PC-3 (cell line): ENCODE data around the gene ANKRD22.

Experiments
- CTCF ChIP-seq: fragments of 300-600 bp; sonication (generic); conservative IDR thresholded peaks from 2 replicates; pipeline ENCODE4 v1.5.1; 2017; ENCODE audit warnings: antibody characterized with exemption, low read depth, mild to moderate bottlenecking, low read length
- EZH2 ChIP-seq: fragments of 300-600 bp; sonication (generic); IDR thresholded peaks from one replicate; pipeline ENCODE4 v1.6.1; 2017; ENCODE audit warnings: antibody characterized with exemption, mild to moderate bottlenecking, low read length; ENCODE audit not compliant: unreplicated experiment

- TF ChIP-seq CTCF (no peak), EZH2 (no peak)
These were observed 57.8 kb downstream of the ANKRD22 start for GRCh38 chr10:88793712-88794299.
